ENCODE results near the gene RIT2.

GRCh38 chr18:42953306-42953705 is 162.2 kb downstream of the RIT2 start:
- TF ChIP-seq CTCF (IDR thresholded peaks at IDR 0.05), result no peak
- no peak for TF ChIP-seq REST (IDR thresholded peaks at IDR 0.05; ENCODE audit: low read depth, low read length)
- no peak for TF ChIP-seq EP300 (IDR thresholded peaks at IDR 0.05; ENCODE audit: borderline replicate concordance in 1 of 2, low read depth in 1 of 2, low read length in 1 of 2)
